GM12878 (cell line): Measurements from ENCODE around the gene MRM3. TPM values are rescaled to one million over a fixed set of nuclear protein-coding genes. Genes with fewer than 3 reads are reported as not detected.

ENCODE experiments used
- ASH2L ChIP-seq: fragments of 300-600, 200-600 bp; sonication (generic); IDR thresholded peaks from 2 replicates; pipeline ENCODE4 v1.6.1; 2017; ENCODE audit warnings: low read depth, mild to moderate bottlenecking, borderline replicate concordance
- BCL11A ChIP-seq: IDR thresholded peaks from 2 replicates; pipeline ENCODE4 v1.6.1; 2011; ENCODE audit warnings: low read depth, low read length
- CBX5 ChIP-seq: sonication (generic); IDR thresholded peaks from 2 replicates; pipeline ENCODE4 v1.6.1; 2016; ENCODE audit warnings: low read depth, moderate library complexity, mild to moderate bottlenecking, inconsistent platforms
- ETV6 ChIP-seq, 2 experiments: fragments of 450-650 bp in 1 of 2; IDR thresholded peaks in 1 of 2; conservative IDR thresholded peaks in 1 of 2; 2 replicates each; pipeline ENCODE4 v1.6.1; 2014; ENCODE audit warnings: antibody characterized with exemption in 1 of 2, borderline replicate concordance in 1 of 2, low read depth in 1 of 2, mild to moderate bottlenecking in 1 of 2, moderate library complexity in 1 of 2
- HDAC6 ChIP-seq: fragments of 200-600 bp; sonication (generic); IDR thresholded peaks from one replicate; pipeline ENCODE4 v1.8.0; 2017; ENCODE audit warnings: antibody characterized with exemption; ENCODE audit not compliant: unreplicated experiment
- MEF2A ChIP-seq: IDR thresholded peaks from 2 replicates; pipeline ENCODE4 v1.6.1; 2011; ENCODE audit warnings: low read depth, mild to moderate bottlenecking, low read length, moderate library complexity; ENCODE audit not compliant: insufficient read depth
- MTA2 ChIP-seq: fragments of 450-650 bp; IDR thresholded peaks from 2 replicates; pipeline ENCODE4 v1.6.1; 2016; ENCODE audit warnings: low read depth, mild to moderate bottlenecking, moderate library complexity
- NR2C1 ChIP-seq: fragments of 450-650 bp; IDR thresholded peaks from 2 replicates; pipeline ENCODE4 v1.6.1; 2017; ENCODE audit warnings: antibody characterized with exemption, mild to moderate bottlenecking, moderate library complexity
- NR2F1 ChIP-seq: fragments of 450-650 bp; conservative IDR thresholded peaks from 2 replicates; pipeline ENCODE4 v1.6.1; 2017; ENCODE audit warnings: mild to moderate bottlenecking
- POLR2AphosphoS5 ChIP-seq: IDR thresholded peaks from 2 replicates; pipeline ENCODE4 v1.6.1; 2011; ENCODE audit warnings: mild to moderate bottlenecking, low read length, inconsistent platforms
- RBBP5 ChIP-seq: fragments of 200-600 bp; sonication (generic); conservative IDR thresholded peaks from 2 replicates; pipeline ENCODE4 v1.6.1; 2016
- SMARCA5 ChIP-seq: fragments of 450-650 bp; IDR thresholded peaks from 2 replicates; pipeline ENCODE4 v1.6.1; 2017; ENCODE audit warnings: mild to moderate bottlenecking
- SPI1 ChIP-seq: IDR thresholded peaks from 2 replicates; pipeline ENCODE4 v1.6.1; 2011; ENCODE audit warnings: low read depth, mild to moderate bottlenecking, low read length, moderate library complexity, borderline replicate concordance; ENCODE audit not compliant: insufficient read depth
- STAT1 ChIP-seq: fragments of 450-650 bp; conservative IDR thresholded peaks from 2 replicates; pipeline ENCODE4 v1.6.1; 2014; ENCODE audit warnings: antibody characterized with exemption, mild to moderate bottlenecking
- TAF1 ChIP-seq: IDR thresholded peaks from 2 replicates; pipeline ENCODE4 v1.6.1; 2011; ENCODE audit warnings: mild to moderate bottlenecking, low read depth, low read length, borderline replicate concordance
- TCF12 ChIP-seq: IDR thresholded peaks from 2 replicates; pipeline ENCODE4 v1.6.1; 2011; ENCODE audit warnings: low read depth, mild to moderate bottlenecking, low read length
- polyA plus RNA-seq, 11 experiments: library from polyadenylated mRNA; depleted of rRNA in 4 of 11; unstranded in 6 of 11; stranded (reverse) in 5 of 11; fragments of >200 nt; fragmentation: Nextera tagmentation in 4 of 11; fragmentation: Illumina TruSeq in 1 of 11; extraction: Ambion mirVana in 4 of 11; extraction: Trizol in 1 of 11; gene quantifications; 1 replicate in 1 of 11; 2 replicates in 10 of 11; pipeline versions ENCODE4 v1.2.1 to v1.2.3, GENCODE V29; 2011 to 2016; ENCODE audit warnings: inconsistent platforms in 2 of 11, missing spikeins in 2 of 11, low read depth in 1 of 11
- total RNA-seq, 4 experiments: library from RNA; depleted of rRNA in 3 of 4; stranded (reverse); fragments of >200 nt in 3 of 4; fragmentation: Illumina TruSeq in 1 of 4; extraction: Trizol in 1 of 4; gene quantifications; 2 replicates each; pipeline versions ENCODE4 v1.2.1 to v1.2.3, GENCODE V29; 2013 to 2021
- TF ChIP-seq, protein P1 (sequence below): fragments of 450-650 bp; IDR thresholded peaks from 2 replicates; pipeline ENCODE4 v1.6.1; 2017; ENCODE audit warnings: mild to moderate bottlenecking, moderate library complexity
- TF ChIP-seq, protein P2 (sequence below): IDR thresholded peaks from 2 replicates; pipeline ENCODE4 v1.6.1; 2011; ENCODE audit warnings: low read depth, low read length, improper control_type of control experiment, borderline replicate concordance
- TF ChIP-seq, protein P3 (sequence below): fragments of 450-650 bp; formaldehyde crosslinking; IDR thresholded peaks from 2 replicates; pipeline ENCODE4 v1.4.0; 2022; ENCODE audit warnings: mild to moderate bottlenecking, moderate library complexity

The MRM3 gene
- total and polyA plus RNA-seq, 10 of the 15 experiments (the other 5 are each of a cell fraction or from before 2014, with no cell fraction given) = 2.3 to 48.9 (median 26.6) TPM

DNA sequence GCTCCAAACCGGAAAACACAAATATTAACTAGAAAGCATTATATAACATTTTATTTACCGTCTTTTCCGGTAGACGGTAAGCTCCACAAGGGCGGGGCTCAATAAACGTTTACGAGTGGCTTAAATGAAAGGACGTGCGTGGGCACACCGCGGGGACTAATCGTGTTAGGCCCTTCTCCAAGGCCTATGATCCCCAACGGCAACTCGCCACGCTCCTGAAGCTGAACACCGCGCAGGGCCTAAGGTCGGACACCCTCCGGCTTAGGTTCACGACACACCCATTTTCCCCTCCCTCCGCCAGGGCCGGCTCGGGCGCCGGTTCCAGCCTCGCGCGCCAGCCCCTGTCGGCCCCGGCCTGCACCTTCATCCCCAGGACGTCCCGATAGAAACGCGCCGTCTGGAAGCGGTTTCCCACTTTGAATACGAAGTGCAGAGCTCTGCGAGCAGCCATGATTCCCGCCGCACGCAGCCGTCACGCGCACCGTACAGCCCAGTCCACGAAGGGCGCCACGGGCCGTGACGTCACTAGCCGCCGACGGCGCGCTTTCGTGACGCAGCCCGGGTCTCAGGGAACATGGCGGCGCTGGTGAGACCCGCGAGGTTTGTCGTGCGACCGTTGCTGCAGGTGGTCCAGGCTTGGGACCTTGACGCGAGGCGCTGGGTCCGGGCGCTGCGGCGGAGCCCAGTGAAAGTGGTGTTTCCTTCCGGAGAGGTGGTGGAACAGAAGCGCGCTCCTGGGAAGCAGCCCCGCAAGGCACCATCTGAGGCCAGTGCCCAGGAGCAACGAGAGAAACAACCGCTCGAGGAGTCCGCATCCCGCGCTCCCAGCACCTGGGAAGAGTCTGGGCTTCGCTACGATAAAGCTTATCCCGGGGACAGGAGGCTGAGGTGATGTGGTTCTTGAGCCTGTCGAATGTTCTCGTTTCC, at the start of gene MRM3, which contains the start of gene GLOD4 (continued):
- TF ChIP-seq, protein P1, sequence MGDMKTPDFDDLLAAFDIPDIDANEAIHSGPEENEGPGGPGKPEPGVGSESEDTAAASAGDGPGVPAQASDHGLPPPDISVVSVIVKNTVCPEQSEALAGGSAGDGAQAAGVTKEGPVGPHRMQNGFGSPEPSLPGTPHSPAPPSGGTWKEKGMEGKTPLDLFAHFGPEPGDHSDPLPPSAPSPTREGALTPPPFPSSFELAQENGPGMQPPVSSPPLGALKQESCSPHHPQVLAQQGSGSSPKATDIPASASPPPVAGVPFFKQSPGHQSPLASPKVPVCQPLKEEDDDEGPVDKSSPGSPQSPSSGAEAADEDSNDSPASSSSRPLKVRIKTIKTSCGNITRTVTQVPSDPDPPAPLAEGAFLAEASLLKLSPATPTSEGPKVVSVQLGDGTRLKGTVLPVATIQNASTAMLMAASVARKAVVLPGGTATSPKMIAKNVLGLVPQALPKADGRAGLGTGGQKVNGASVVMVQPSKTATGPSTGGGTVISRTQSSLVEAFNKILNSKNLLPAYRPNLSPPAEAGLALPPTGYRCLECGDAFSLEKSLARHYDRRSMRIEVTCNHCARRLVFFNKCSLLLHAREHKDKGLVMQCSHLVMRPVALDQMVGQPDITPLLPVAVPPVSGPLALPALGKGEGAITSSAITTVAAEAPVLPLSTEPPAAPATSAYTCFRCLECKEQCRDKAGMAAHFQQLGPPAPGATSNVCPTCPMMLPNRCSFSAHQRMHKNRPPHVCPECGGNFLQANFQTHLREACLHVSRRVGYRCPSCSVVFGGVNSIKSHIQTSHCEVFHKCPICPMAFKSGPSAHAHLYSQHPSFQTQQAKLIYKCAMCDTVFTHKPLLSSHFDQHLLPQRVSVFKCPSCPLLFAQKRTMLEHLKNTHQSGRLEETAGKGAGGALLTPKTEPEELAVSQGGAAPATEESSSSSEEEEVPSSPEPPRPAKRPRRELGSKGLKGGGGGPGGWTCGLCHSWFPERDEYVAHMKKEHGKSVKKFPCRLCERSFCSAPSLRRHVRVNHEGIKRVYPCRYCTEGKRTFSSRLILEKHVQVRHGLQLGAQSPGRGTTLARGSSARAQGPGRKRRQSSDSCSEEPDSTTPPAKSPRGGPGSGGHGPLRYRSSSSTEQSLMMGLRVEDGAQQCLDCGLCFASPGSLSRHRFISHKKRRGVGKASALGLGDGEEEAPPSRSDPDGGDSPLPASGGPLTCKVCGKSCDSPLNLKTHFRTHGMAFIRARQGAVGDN = peak; percentile 73
- TF ChIP-seq MTA2 (no peak), STAT1 (peak; percentile 94), TAF1 (peak; percentile 92), NR2C1 (peak; percentile 69), POLR2AphosphoS5 (peak; percentile 89), SPI1 (no peak), RBBP5 (peak; percentile 85; the same call in 1 of the 2 replicates), MEF2A (no peak), BCL11A (no peak), NR2F1 (peak; percentile 71), CBX5 (no peak), HDAC6 (peak; percentile 77), SMARCA5 (no peak), ETV6 (conservative IDR thresholded peaks at IDR 0.05 in 1 of 2, IDR thresholded peaks at IDR 0.05 in 1 of 2; ENCODE audit: borderline replicate concordance in 1 of 2, low read depth in 1 of 2) (no peak), ASH2L (0 out of 2 replicates have a peak, but pooled peaks have one; percentile 73), TCF12 (0 out of 2 replicates have a peak, but pooled peaks have one; percentile 42)
- TF ChIP-seq, protein P2, sequence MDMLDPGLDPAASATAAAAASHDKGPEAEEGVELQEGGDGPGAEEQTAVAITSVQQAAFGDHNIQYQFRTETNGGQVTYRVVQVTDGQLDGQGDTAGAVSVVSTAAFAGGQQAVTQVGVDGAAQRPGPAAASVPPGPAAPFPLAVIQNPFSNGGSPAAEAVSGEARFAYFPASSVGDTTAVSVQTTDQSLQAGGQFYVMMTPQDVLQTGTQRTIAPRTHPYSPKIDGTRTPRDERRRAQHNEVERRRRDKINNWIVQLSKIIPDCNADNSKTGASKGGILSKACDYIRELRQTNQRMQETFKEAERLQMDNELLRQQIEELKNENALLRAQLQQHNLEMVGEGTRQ = peak; percentile 60
- TF ChIP-seq, protein P3, sequence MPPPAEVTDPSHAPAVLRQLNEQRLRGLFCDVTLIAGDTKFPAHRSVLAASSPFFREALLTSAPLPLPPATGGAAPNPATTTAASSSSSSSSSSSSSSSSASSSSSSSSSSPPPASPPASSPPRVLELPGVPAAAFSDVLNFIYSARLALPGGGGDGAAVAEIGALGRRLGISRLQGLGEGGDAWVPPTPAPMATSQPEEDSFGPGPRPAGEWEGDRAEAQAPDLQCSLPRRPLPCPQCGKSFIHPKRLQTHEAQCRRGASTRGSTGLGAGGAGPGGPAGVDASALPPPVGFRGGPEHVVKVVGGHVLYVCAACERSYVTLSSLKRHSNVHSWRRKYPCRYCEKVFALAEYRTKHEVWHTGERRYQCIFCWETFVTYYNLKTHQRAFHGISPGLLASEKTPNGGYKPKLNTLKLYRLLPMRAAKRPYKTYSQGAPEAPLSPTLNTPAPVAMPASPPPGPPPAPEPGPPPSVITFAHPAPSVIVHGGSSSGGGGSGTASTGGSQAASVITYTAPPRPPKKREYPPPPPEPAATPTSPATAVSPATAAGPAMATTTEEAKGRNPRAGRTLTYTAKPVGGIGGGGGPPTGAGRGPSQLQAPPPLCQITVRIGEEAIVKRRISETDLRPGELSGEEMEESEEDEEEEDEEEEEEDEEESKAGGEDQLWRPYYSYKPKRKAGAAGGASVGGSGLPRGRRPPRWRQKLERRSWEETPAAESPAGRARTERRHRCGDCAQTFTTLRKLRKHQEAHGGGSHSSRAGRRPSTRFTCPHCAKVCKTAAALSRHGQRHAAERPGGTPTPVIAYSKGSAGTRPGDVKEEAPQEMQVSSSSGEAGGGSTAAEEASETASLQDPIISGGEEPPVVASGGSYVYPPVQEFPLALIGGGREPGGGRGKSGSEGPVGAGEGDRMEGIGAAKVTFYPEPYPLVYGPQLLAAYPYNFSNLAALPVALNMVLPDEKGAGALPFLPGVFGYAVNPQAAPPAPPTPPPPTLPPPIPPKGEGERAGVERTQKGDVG (CRISPR knock-in tag) = no peak
